ENCODE results near the gene CFAP74.

CFAP74 gene

GRCh38 chr1:1976031-1976430 is 27.6 kb downstream of the CFAP74 start:
- no peak for TF ChIP-seq CTCF (IDR thresholded peaks at IDR 0.05; ENCODE audit: control insufficient read depth, insufficient read depth, low read depth, low read length, missing control alignments)
- no peak overlapping the region for H3K4me3 ChIP-seq (ENCODE audit: control insufficient read depth, low read depth, low read length)
- DNase-seq (ENCODE audit: low read depth) = no peak

- no peak for DNase-seq (ENCODE audit: low read depth)
- no peak for TF ChIP-seq CTCF (IDR thresholded peaks at IDR 0.05; ENCODE audit: control insufficient read depth, insufficient read depth, low read depth, low read length, missing control alignments)
- H3K4me3 ChIP-seq (ENCODE audit: control insufficient read depth, low read depth, low read length) = no peak overlapping the region
These were observed 28.1 kb downstream of the CFAP74 start for GRCh38 chr1:1975535-1975934.

- DNase-seq (ENCODE audit: low read depth) = no peak
- H3K4me3 ChIP-seq (ENCODE audit: control insufficient read depth, low read depth, low read length) = no peak overlapping the region
- TF ChIP-seq CTCF (IDR thresholded peaks at IDR 0.05; ENCODE audit: control insufficient read depth, insufficient read depth, low read depth, low read length, missing control alignments) = no peak
These were observed 28.8 kb downstream of the CFAP74 start for GRCh38 chr1:1974834-1975233.

GRCh38 chr1:1973716-1974642 is 29.6 kb downstream of the CFAP74 start:
- TF ChIP-seq CTCF (IDR thresholded peaks at IDR 0.05; ENCODE audit: control insufficient read depth, insufficient read depth, low read depth, low read length, missing control alignments) = no peak
- H3K4me3 ChIP-seq (ENCODE audit: control insufficient read depth, low read depth, low read length) = no peak overlapping the region
- DNase-seq (ENCODE audit: low read depth) = no peak

GRCh38 chr1:1972976-1973715 is 30.4 kb downstream of the CFAP74 start:
- H3K4me3 ChIP-seq (ENCODE audit: control insufficient read depth, low read depth, low read length) = no peak overlapping the region
- no peak for DNase-seq (ENCODE audit: low read depth)
- no peak for TF ChIP-seq CTCF (IDR thresholded peaks at IDR 0.05; ENCODE audit: control insufficient read depth, insufficient read depth, low read depth, low read length, missing control alignments)

- DNase-seq (ENCODE audit: low read depth) = no peak
- TF ChIP-seq CTCF (IDR thresholded peaks at IDR 0.05; ENCODE audit: control insufficient read depth, insufficient read depth, low read depth, low read length, missing control alignments) = no peak
- no peak overlapping the region for H3K4me3 ChIP-seq (ENCODE audit: control insufficient read depth, low read depth, low read length)
These were observed 31.9 kb downstream of the CFAP74 start for GRCh38 chr1:1971688-1972087.
